ENCODE data around the gene MRPL58. TPM values are rescaled to one million over a fixed set of nuclear protein-coding genes. Genes with fewer than 3 reads are reported as not detected.
A peak's percentile ranks its signal among the peaks of the same experiment; 100 is the strongest.

The MRPL58 gene
- total and polyA plus RNA-seq, 10 of the 15 experiments (the other 5 are each of a cell fraction or from before 2014, with no cell fraction given) = 23.0 to 64.3 (median 51.9) TPM

DNA sequence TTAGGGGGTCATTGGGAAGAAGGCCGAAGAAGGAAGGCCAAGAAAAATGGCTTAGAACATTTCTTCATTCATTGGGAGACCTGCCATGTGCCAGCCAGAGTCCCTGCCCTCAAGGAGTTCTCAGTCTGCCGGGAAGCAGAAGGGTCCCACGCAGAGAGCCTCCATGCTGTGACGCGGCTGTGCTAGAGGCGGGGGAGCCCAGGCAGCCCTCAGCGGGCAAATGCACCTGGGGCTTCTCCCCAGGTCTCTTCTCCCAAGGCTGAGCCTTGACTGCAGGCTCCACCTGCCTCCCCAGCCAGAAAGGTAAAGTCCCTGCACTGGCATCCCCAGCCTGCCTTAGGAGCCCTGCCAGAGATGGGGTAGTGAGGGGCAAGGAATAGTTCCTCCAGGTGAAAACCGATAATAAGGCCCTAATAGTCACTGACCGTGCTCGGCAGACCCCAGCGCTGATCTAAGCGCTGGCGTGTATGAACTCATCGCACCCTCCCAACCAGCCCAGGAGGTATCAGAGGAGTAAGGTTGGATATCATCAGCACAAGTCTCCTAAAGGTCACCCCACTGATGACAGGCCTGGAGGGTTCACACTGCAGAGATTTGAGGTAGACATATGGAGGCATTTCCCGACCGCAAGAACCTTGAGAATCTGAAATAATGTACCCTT, 31.0 kb upstream of the MRPL58 start:
- peak; percentile 21; the same call in 2 of the 3 replicates for ATAC-seq
- H3K27ac ChIP-seq (ENCODE audit: control insufficient read depth, insufficient read depth) = no peak overlapping the region
- SMC1A ChIA-PET (ENCODE audit: uncharacterized antibody, unreplicated experiment) = no interaction called here
- no peaks in the 10 kb centered on the region for H4K20me1 ChIP-seq (ENCODE audit: control insufficient read depth, insufficient read depth)
- no peak for FAIRE-seq
- RAD21 ChIA-PET (ENCODE audit: unreplicated experiment) = no interaction called here
- H3K4me3 ChIP-seq = peak overlapping the region; percentile 57
- H3K4me2 ChIP-seq (ENCODE audit: control insufficient read depth, insufficient read depth) = peak overlapping the region; percentile 99
- POLR2A ChIA-PET = no interaction called here
- H2AFZ ChIP-seq (ENCODE audit: control insufficient read depth, low read depth, low read length) = peak overlapping the region; percentile 92
- intact Hi-C loops (cut with micrococcal nuclease; ENCODE audit: unreplicated experiment) (no loop called here), in situ Hi-C loops (cut with MboI) (no loop called here)
- H3K9ac ChIP-seq (ENCODE audit: control insufficient read depth, insufficient read depth, low read length) = peak overlapping the region; percentile 56
- WGBS (ENCODE audit: insufficient coverage, insufficient replicate concordance, low lambda C conversion rate, missing lambda C conversion rate) = 64% methylated on average over 16 of the region's 16 CpGs
- BruUV-seq (replicated peaks) = no TSS peak
- H3K79me2 ChIP-seq (ENCODE audit: control insufficient read depth, insufficient read depth, low read length) = no peaks in the 10 kb centered on the region
- TF ChIP-seq ETV6 (conservative IDR thresholded peaks at IDR 0.05 in 1 of 2, IDR thresholded peaks at IDR 0.05 in 1 of 2; ENCODE audit: borderline replicate concordance in 1 of 2, low read depth in 1 of 2) = no peak
- TF ChIP-seq FOXM1 (IDR thresholded peaks at IDR 0.05; ENCODE audit: low read depth, low read length) = no peak
- TF ChIP-seq RCOR1 (conservative IDR thresholded peaks at IDR 0.05; ENCODE audit: low read depth, low read length) = no peak
- TF ChIP-seq LARP7 (IDR thresholded peaks at IDR 0.05) = no peak
- no peak for TF ChIP-seq MEF2A (IDR thresholded peaks at IDR 0.05; ENCODE audit: insufficient read depth, low read depth, low read length)
- TF ChIP-seq ZSCAN29 (IDR thresholded peaks at IDR 0.05) = no peak
- no peak for TF ChIP-seq BRCA1 (IDR thresholded peaks at IDR 0.05; ENCODE audit: low read depth, low read length)
- TF ChIP-seq, protein P1, sequence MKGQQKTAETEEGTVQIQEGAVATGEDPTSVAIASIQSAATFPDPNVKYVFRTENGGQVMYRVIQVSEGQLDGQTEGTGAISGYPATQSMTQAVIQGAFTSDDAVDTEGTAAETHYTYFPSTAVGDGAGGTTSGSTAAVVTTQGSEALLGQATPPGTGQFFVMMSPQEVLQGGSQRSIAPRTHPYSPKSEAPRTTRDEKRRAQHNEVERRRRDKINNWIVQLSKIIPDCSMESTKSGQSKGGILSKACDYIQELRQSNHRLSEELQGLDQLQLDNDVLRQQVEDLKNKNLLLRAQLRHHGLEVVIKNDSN (IDR thresholded peaks at IDR 0.05; ENCODE audit: borderline replicate concordance, extremely low read length, insufficient read depth, low read depth, low read length) = no peak
- TF ChIP-seq JUND (IDR thresholded peaks at IDR 0.05; ENCODE audit: low read depth, low read length) = no peak
- TF ChIP-seq, protein P2, sequence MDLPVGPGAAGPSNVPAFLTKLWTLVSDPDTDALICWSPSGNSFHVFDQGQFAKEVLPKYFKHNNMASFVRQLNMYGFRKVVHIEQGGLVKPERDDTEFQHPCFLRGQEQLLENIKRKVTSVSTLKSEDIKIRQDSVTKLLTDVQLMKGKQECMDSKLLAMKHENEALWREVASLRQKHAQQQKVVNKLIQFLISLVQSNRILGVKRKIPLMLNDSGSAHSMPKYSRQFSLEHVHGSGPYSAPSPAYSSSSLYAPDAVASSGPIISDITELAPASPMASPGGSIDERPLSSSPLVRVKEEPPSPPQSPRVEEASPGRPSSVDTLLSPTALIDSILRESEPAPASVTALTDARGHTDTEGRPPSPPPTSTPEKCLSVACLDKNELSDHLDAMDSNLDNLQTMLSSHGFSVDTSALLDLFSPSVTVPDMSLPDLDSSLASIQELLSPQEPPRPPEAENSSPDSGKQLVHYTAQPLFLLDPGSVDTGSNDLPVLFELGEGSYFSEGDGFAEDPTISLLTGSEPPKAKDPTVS (IDR thresholded peaks at IDR 0.05; ENCODE audit: low read depth, low read length) = no peak
- TF ChIP-seq BCL11A (IDR thresholded peaks at IDR 0.05; ENCODE audit: low read depth, low read length) = no peak
- TF ChIP-seq HDAC2 (IDR thresholded peaks at IDR 0.05) = no peak
- TF ChIP-seq NR2C2 (IDR thresholded peaks at IDR 0.05; ENCODE audit: borderline replicate concordance, control insufficient read depth, insufficient read length, low read depth) = no peak
- TF ChIP-seq ZNF592 (IDR thresholded peaks at IDR 0.05) = no peak
- no peak for TF ChIP-seq NBN (IDR thresholded peaks at IDR 0.05)
- TF ChIP-seq FOXK2 (IDR thresholded peaks at IDR 0.05) = no peak
- TF ChIP-seq SUZ12 (IDR thresholded peaks at IDR 0.05; ENCODE audit: unreplicated experiment) = no peak
- CTCF ChIA-PET = no interaction called here
- H3K27me3 ChIP-seq (replicated peaks in 1 of 2; ENCODE audit: control insufficient read depth in 2 of 2, insufficient read depth in 2 of 2, low read length in 1 of 2) = peaks cover 0 to 6% of the 10 kb centered on the region in 2 experiments; a peak in 2 of 4 replicates
- H3K9me3 ChIP-seq (replicated peaks; ENCODE audit: control insufficient read depth, insufficient read depth, low read length) = no peaks in the 10 kb centered on the region
- no peaks in the 10 kb centered on the region for H3K36me3 ChIP-seq (ENCODE audit: control insufficient read depth in 2 of 2, insufficient read depth in 2 of 2, low read length in 1 of 2)
- peaks cover 8% of the 10 kb centered on the region for H3K4me1 ChIP-seq (ENCODE audit: control insufficient read depth, insufficient read depth, low read length)
- no peak for DNase-seq (ENCODE audit: low read depth, low spot score)

Measured in GM12878 (cell line).